Peyer's patch (tissue), 4 donors: ENCODE measurements around the gene SSR4. TPM values are rescaled to one million over a fixed set of nuclear protein-coding genes. Genes with fewer than 3 reads are reported as not detected.

ENCODE experiments used
- DNase-seq, 3 donors: peaks; one replicate each; pipeline ENCODE4 v3.0.0-alpha.2; 2017 to 2019
- H3K27ac ChIP-seq, 4 donors: fragments of 200-600 bp; sonication (generic); one replicate each; pipeline ENCODE4 v1.5.1; 2016 to 2019
- H3K27me3 ChIP-seq, 2 donors: fragments of 200-600 bp; sonication (generic); one replicate each; pipeline ENCODE4 v1.5.1; 2019
- H3K36me3 ChIP-seq, 3 donors: fragments of 200-600 bp; sonication (generic); one replicate each; pipeline ENCODE4 v1.5.1; 2016 to 2019
- H3K4me1 ChIP-seq, 4 donors: fragments of 200-600 bp; sonication (generic); one replicate each; pipeline ENCODE4 v1.5.1; 2016 to 2019
- H3K4me3 ChIP-seq, 4 donors: fragments of 200-600 bp; sonication (generic); 1 replicate in 3 of 4; 2 replicates in 1 of 4; pipeline ENCODE4 v1.5.1; 2016 to 2019; ENCODE audit warnings: mild to moderate bottlenecking in 1 of 4
- H3K9me3 ChIP-seq, 4 donors: fragments of 200-600 bp; sonication (generic); one replicate each; pipeline ENCODE4 v1.5.1; 2016 to 2019; ENCODE audit warnings: mild to moderate bottlenecking in 1 of 4
- CTCF ChIP-seq, 6 experiments: fragments of 450-650 bp in 4 of 6; fragments of 200-600 bp in 2 of 6; sonication (generic) in 1 of 6; IDR thresholded peaks; one replicate each; pipeline ENCODE4 v1.5.1; 2017 to 2019; ENCODE audit warnings: antibody characterized with exemption in 6 of 6, mild to moderate bottlenecking in 3 of 6, moderate library complexity in 1 of 6
- POLR2A ChIP-seq, 2 donors: fragments of 450-650 bp; IDR thresholded peaks; one replicate each; pipeline ENCODE4 v1.5.1; 2017; ENCODE audit warnings: antibody characterized with exemption in 2 of 2, mild to moderate bottlenecking in 2 of 2, moderate library complexity in 2 of 2
- total RNA-seq, 4 donors: library from RNA; depleted of rRNA; stranded (reverse); fragments of >200 nt; gene quantifications; one replicate each; pipeline ENCODE4 v1.1.0, GENCODE V29; 2016

SSR4 gene
- total RNA-seq, 4 donors from 2014 or later, result 90.0 to 113 (median 96.4) TPM

GRCh38 chrX:153782313-153782712, 12.2 kb upstream of the SSR4 start:
- H3K4me3 ChIP-seq, result no peak overlapping the region
- H3K36me3 ChIP-seq, result peaks cover 0 to 24% (median 0%) of the 10 kb centered on the region in 3 donors
- no peak for DNase-seq
- H3K27ac ChIP-seq, result no peak overlapping the region
- H3K9me3 ChIP-seq, result no peaks in the 10 kb centered on the region
- H3K4me1 ChIP-seq, result peaks cover 0 to 13% (median 5%) of the 10 kb centered on the region in 4 donors
- TF ChIP-seq POLR2A (IDR thresholded peaks at IDR 0.05), result no peak
- peak in 1 of 6 experiments; percentile 5 for TF ChIP-seq CTCF (IDR thresholded peaks at IDR 0.05)
- no peaks in the 10 kb centered on the region for H3K27me3 ChIP-seq

- no peak for DNase-seq
- Histone ChIP-seq H3K9me3 (no peaks in the 10 kb centered on the region), H3K4me3 (no peak overlapping the region), H3K36me3 (peaks cover 0 to 29% (median 0%) of the 10 kb centered on the region in 3 donors), H3K27me3 (no peaks in the 10 kb centered on the region), H3K27ac (no peak overlapping the region), H3K4me1 (peaks cover 0 to 13% (median 5%) of the 10 kb centered on the region in 4 donors)
- no peak for TF ChIP-seq POLR2A (IDR thresholded peaks at IDR 0.05)
- TF ChIP-seq CTCF (IDR thresholded peaks at IDR 0.05), result no peak
Measured at GRCh38 chrX:153782871-153783270, 11.6 kb upstream of the SSR4 start.

GRCh38 chrX:153783378-153784013, 11.0 kb upstream of the SSR4 start:
- no peaks in the 10 kb centered on the region for H3K27me3 ChIP-seq
- peaks cover 0 to 13% (median 5%) of the 10 kb centered on the region in 4 donors for H3K4me1 ChIP-seq
- no peak overlapping the region for H3K27ac ChIP-seq
- no peak for TF ChIP-seq CTCF (IDR thresholded peaks at IDR 0.05)
- TF ChIP-seq POLR2A (IDR thresholded peaks at IDR 0.05), result no peak
- H3K9me3 ChIP-seq, result no peaks in the 10 kb centered on the region
- H3K36me3 ChIP-seq, result peaks cover 0 to 31% (median 0%) of the 10 kb centered on the region in 3 donors
- no peak overlapping the region for H3K4me3 ChIP-seq
- no peak for DNase-seq

- H3K4me3 ChIP-seq, result no peak overlapping the region
- no peaks in the 10 kb centered on the region for H3K27me3 ChIP-seq
- peaks cover 0 to 38% (median 0%) of the 10 kb centered on the region in 3 donors for H3K36me3 ChIP-seq
- H3K27ac ChIP-seq, result no peak overlapping the region
- no peaks in the 10 kb centered on the region for H3K9me3 ChIP-seq
- peaks cover 0 to 13% (median 5%) of the 10 kb centered on the region in 4 donors for H3K4me1 ChIP-seq
- TF ChIP-seq CTCF (IDR thresholded peaks at IDR 0.05), result no peak
- TF ChIP-seq POLR2A (IDR thresholded peaks at IDR 0.05), result no peak
- no peak for DNase-seq
Measured at GRCh38 chrX:153784325-153784967, 10.0 kb upstream of the SSR4 start.

- no peak overlapping the region for H3K27ac ChIP-seq
- TF ChIP-seq POLR2A (IDR thresholded peaks at IDR 0.05), result no peak
- no peak for TF ChIP-seq CTCF (IDR thresholded peaks at IDR 0.05)
- DNase-seq, result no peak
- H3K36me3 ChIP-seq, result peaks cover 0 to 45% (median 0%) of the 10 kb centered on the region in 3 donors
- H3K9me3 ChIP-seq, result no peaks in the 10 kb centered on the region
- no peaks in the 10 kb centered on the region for H3K27me3 ChIP-seq
- H3K4me1 ChIP-seq, result no peaks in the 10 kb centered on the region
- no peak overlapping the region for H3K4me3 ChIP-seq
Measured at GRCh38 chrX:153786669-153787068, 7.8 kb upstream of the SSR4 start.
